Panc1 (cell line): ENCODE results near the gene ADIPOR2.

Experiments
- CTCF ChIP-seq: fragments of 450-650 bp; IDR thresholded peaks from 2 replicates; pipeline ENCODE4 v1.5.1; 2017; ENCODE audit warnings: mild to moderate bottlenecking
- POLR2AphosphoS5 ChIP-seq: IDR thresholded peaks from 2 replicates; pipeline ENCODE4 v1.6.1; 2012; ENCODE audit warnings: mild to moderate bottlenecking, low read depth, low read length, moderate library complexity
- REST ChIP-seq, 2 experiments: IDR thresholded peaks; 2 replicates each; pipeline ENCODE4 v1.6.1; 2011 to 2012; ENCODE audit warnings: low read depth in 2 of 2, control low read depth in 1 of 2, low read length in 1 of 2, mild to moderate bottlenecking in 1 of 2, moderate library complexity in 1 of 2; ENCODE audit not compliant: insufficient read depth in 1 of 2
- SIN3A ChIP-seq: IDR thresholded peaks from 2 replicates; pipeline ENCODE4 v1.6.1; 2012; ENCODE audit warnings: low read depth, mild to moderate bottlenecking, low read length, moderate library complexity, borderline replicate concordance; ENCODE audit not compliant: insufficient read depth
- TCF7L2 ChIP-seq: IDR thresholded peaks from 2 replicates; pipeline ENCODE4 v1.6.1; 2011; ENCODE audit warnings: mild to moderate bottlenecking, low read depth, low read length, inconsistent platforms

- TF ChIP-seq CTCF (no peak), SIN3A (no peak), REST (IDR thresholded peaks at IDR 0.05; ENCODE audit: insufficient read depth in 1 of 2, low read depth in 2 of 2, low read length in 1 of 2) (no peak), POLR2AphosphoS5 (no peak), TCF7L2 (no peak)
Measured at GRCh38 chr12:1750300-1750699, 59.4 kb downstream of the ADIPOR2 start.
